ENCODE measurements around the gene DNAJC21. TPM values are rescaled to one million over a fixed set of nuclear protein-coding genes. Genes with fewer than 3 reads are reported as not detected.

Gene DNAJC21
- total and polyA plus RNA-seq, 2 of the 4 experiments (the other 2 are of a cell fraction), result 8.8 to 12.7 TPM

GRCh38 chr5:34978681-34979080, 49.3 kb downstream of the DNAJC21 start:
- dilution Hi-C loops (cut with HindIII; ENCODE audit: low sequenced_read_pairs, unreplicated experiment) (no loop called here), intact Hi-C loops (cut with micrococcal nuclease) (no loop called here), in situ Hi-C loops (cut with MboI; ENCODE audit: low sequenced_read_pairs) (no loop called here)
- WGBS, 2 experiments (ENCODE audit: extremely low coverage in 2 of 2, insufficient read length in 1 of 2), result no CpG with 5 or more reads among the region's 4 CpGs
- no peak overlapping the region for H2BK5ac ChIP-seq (ENCODE audit: low read depth, low read length, poor library complexity, severe bottlenecking)
- no peak for DNase-seq
- no peak overlapping the region for H2AFZ ChIP-seq (replicated peaks; ENCODE audit: low read length, poor library complexity)
- no peak overlapping the region for H4K5ac ChIP-seq (ENCODE audit: low read depth, low read length)
- H3K79me1 ChIP-seq (ENCODE audit: low read depth in 1 of 2, low read length in 2 of 2), result no peaks in the 10 kb centered on the region
- no peak overlapping the region for H2BK15ac ChIP-seq (ENCODE audit: low read depth, low read length)
- no peak overlapping the region for H2AK9ac ChIP-seq (replicated peaks; ENCODE audit: low read depth, low read length, poor library complexity)
- H3K27me3 ChIP-seq (ENCODE audit: control insufficient read depth, insufficient read depth, low read length), result peaks cover 10% of the 10 kb centered on the region
- no peaks in the 10 kb centered on the region for H3K9me1 ChIP-seq (ENCODE audit: insufficient read depth, low read length)
- no peak overlapping the region for H3K18ac ChIP-seq (ENCODE audit: low read depth, low read length)
- CTCF ChIA-PET, result interaction anchor here (1.2 kb wide), 1 partner anchor 27 kb away, joined by 3 read pairs; no protein-coding TSS in a partner anchor
- H3K56ac ChIP-seq (ENCODE audit: extremely low read depth, insufficient read depth, low read length), result no peak overlapping the region
- no peak overlapping the region for H3K23ac ChIP-seq (ENCODE audit: low read depth, low read length)
- H3K27ac ChIP-seq (ENCODE audit: insufficient read depth, low read length), result no peak overlapping the region
- no peak overlapping the region for H3K4me2 ChIP-seq (ENCODE audit: low read depth, low read length)
- H4K8ac ChIP-seq (ENCODE audit: low read depth in 2 of 2, low read length in 2 of 2), result no peak overlapping the region
- H2BK120ac ChIP-seq (ENCODE audit: low read depth, low read length), result no peak overlapping the region
- H3K9me3 ChIP-seq (ENCODE audit: control insufficient read depth, insufficient read depth, low read length), result no peaks in the 10 kb centered on the region
- no peak overlapping the region for H3K9ac ChIP-seq (ENCODE audit: low read depth, low read length)
- no peak overlapping the region for H3K14ac ChIP-seq (replicated peaks; ENCODE audit: low read depth, low read length)
- no peaks in the 10 kb centered on the region for H3K4me1 ChIP-seq (ENCODE audit: control insufficient read depth, insufficient read depth, low read length)
- TF ChIP-seq NFE2L2 (IDR thresholded peaks at IDR 0.05; ENCODE audit: low read depth, low read length) (no peak), CTCF (conservative IDR thresholded peaks at IDR 0.05; ENCODE audit: low read depth, low read length) (no peak), MAFK (IDR thresholded peaks at IDR 0.05; ENCODE audit: low read depth, low read length) (no peak), SMC3 (IDR thresholded peaks at IDR 0.05; ENCODE audit: low read depth, low read length) (no peak), POLR2A (IDR thresholded peaks at IDR 0.05; ENCODE audit: low read depth, low read length) (no peak), CHD1 (IDR thresholded peaks at IDR 0.05; ENCODE audit: low read depth, low read length) (no peak), RCOR1 (IDR thresholded peaks at IDR 0.05; ENCODE audit: insufficient replicate concordance, low read length) (no peak), USF2 (IDR thresholded peaks at IDR 0.05; ENCODE audit: low read depth, low read length) (no peak), RFX5 (IDR thresholded peaks at IDR 0.05; ENCODE audit: low read depth, low read length) (no peak), RAD21 (IDR thresholded peaks at IDR 0.05; ENCODE audit: low read length) (no peak), FOS (IDR thresholded peaks at IDR 0.05; ENCODE audit: low read depth, low read length) (no peak), CEBPB (IDR thresholded peaks at IDR 0.05; ENCODE audit: low read depth, low read length) (no peak), MAZ (IDR thresholded peaks at IDR 0.05; ENCODE audit: borderline replicate concordance, low read depth, low read length) (no peak), MXI1 (IDR thresholded peaks at IDR 0.05; ENCODE audit: borderline replicate concordance, low read depth, low read length) (no peak), BHLHE40 (IDR thresholded peaks at IDR 0.05; ENCODE audit: low read depth, low read length) (no peak), ELK1 (IDR thresholded peaks at IDR 0.05; ENCODE audit: borderline replicate concordance, low read depth, low read length) (no peak)
- no peak overlapping the region for H3K4me3 ChIP-seq (ENCODE audit: insufficient read depth, low read depth, low read length)
- no peaks in the 10 kb centered on the region for H3K36me3 ChIP-seq (ENCODE audit: control insufficient read depth, insufficient read depth, low read length)
- H2BK20ac ChIP-seq (ENCODE audit: low read depth, low read length), result no peak overlapping the region
- no peak overlapping the region for H2AK5ac ChIP-seq (ENCODE audit: low read depth, low read length)
- POLR2A ChIA-PET (ENCODE audit: unreplicated experiment), result no interaction called here
- no peaks in the 10 kb centered on the region for H4K20me1 ChIP-seq (ENCODE audit: insufficient read depth, low read length)
- no peak overlapping the region for H3K4ac ChIP-seq (ENCODE audit: low read depth, low read length)
- no TSS peak for BruUV-seq (replicated peaks)
- no peak for ATAC-seq (ENCODE audit: low read depth)
- no peak overlapping the region for H4K91ac ChIP-seq (ENCODE audit: insufficient read depth, low read depth, low read length)

All from IMR-90 (cell line).